G401 (cell line): ENCODE measurements around the gene ESPL1. TPM values are rescaled to one million over a fixed set of nuclear protein-coding genes. Genes with fewer than 3 reads are reported as not detected.
"Not testable (repeated sequence)": the region's sequence is repeated elsewhere in the genome, so short reads cannot be mapped to it uniquely, and the experiment has no call there.

Experiments used
- DNase-seq: peaks from one replicate; pipeline ENCODE4 v3.0.0-alpha.2; 2015; ENCODE audit warnings: low spot score
- in situ Hi-C: cut with HindIII; loops from 2 replicates; pipeline ENCODE4 v1.10.0; 2016; ENCODE audit warnings: low sequenced_read_pairs, mixed read lengths
- total RNA-seq: library from RNA; depleted of rRNA; stranded (reverse); fragments of >200 nt; shearing (Covaris generic); gene quantifications from 2 replicates; pipeline ENCODE4 v1.2.3, GENCODE V29; 2014; rRNA removed

Gene ESPL1
- total RNA-seq, 1 experiment from 2014 or later, result 21.8 TPM

DNA sequence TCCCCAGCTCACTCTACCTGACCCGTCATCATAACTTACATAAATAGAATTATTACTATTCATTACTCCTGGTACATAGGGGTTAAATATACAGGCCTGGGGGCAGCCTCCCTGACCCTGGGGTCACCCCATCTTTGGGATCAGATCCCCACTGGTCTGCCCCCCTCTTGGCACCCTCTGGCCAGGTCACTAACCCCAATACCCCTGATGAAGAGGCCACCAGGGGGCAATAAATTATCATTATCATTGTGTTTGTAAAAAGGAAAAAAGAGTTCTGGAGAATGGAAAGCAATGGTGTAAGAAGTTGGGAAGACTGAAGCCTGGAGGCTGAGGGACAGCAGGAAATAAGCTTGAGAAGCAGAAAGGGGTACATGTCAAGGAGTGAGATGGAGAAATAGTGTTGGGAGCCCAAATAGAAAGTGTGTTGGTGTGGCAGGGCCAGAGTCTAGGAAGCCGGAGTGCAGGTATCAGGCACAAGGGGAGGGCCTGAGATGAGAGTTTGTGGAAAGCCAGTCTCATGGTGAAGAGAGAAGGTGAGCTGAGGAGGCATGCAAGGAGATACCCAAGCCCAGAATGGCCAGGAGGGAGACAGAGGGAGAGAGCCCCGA, 59.4 kb downstream of the ESPL1 start:
- in situ Hi-C loops, result no loop called here
- peak; percentile 22 for DNase-seq

DNA sequence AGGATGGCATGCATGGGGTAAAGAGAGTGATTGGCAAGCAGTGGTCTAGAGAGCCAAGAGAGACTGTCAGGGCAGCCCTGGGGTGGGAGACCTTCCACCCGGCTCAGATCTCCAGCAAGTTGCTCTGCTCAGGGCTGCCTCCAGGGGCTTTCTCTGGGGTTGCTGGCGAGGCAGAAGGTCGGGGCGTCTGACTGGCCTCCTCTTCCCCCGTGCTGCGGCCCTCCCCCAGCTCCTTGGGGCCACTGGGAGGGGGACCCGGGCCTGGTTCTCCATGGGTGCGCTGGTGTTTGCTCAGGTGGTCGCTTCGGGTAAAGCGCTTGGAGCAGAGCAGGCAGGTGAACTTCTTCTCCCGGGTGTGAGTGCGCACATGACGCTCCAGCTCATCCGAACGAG, 59.9 kb downstream of the ESPL1 start:
- in situ Hi-C loops, result no loop called here
- no peak for DNase-seq

DNA sequence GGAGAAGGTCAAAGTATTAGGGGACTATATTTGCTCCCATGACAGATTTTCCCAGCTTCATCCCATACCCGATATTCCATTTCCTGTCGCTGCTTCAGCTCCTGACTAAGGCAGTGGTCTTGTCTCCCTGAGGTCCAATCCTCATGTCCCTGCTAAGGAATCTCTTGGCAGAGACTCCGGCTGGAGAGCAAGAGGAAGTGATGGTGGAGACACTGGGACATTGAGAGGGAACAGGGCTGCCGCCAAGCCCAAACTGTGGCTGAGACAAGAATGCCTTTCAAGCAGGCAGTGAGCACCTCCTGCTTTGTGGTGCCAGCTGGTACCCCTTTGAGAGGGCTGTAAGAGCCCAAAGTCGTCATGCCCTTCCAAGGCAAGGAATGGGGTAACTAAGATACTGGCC, 62.6 kb downstream of the ESPL1 start:
- in situ Hi-C loops, result no loop called here
- DNase-seq, result no peak

DNA sequence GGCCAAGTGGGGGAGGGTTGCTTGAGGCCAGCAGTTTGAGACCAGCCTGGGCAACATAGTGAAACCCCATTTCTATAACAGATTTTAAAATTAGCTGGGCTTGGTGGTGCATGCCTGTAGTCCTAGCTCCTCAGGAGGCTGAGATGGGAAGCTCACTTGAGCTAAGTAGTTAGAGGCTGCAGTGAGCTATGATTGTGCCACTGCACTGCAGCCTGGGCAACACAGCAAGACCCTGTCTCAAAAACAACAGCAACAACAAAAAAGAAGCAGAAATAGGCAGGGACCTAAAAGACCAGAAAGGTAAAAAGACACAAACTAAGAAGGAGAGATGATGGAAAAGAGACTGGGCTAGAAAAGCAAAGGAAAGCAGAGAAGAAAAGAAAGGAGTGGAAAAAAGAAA, 64.2 kb downstream of the ESPL1 start:
- in situ Hi-C loops, result not testable (repeated sequence)

DNA sequence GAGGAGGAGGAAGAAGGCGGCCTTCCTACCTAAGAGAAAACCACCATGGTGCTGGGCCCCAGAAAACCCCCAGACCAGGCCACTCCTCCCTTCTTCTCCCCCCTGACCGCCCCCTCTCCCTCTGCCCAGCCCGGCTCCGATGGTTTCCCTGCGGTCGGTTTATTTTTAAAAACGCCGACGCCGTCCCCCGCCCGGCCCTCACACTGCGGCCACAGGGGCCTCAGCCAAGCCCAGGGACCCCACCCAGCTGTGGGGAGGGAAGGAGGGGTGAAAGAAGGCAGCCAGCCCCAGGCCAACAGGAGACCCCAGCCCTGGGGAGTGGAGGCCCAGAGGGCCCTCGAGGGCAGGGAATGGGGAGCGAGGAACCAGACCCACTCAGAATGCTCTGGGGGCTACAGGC, 64.6 kb downstream of the ESPL1 start:
- no peak for DNase-seq
- in situ Hi-C loops, result no loop called here

More for the DNA sequence above, 64.2 kb downstream of the ESPL1 start:
- DNase-seq, result not testable (repeated sequence)

DNA sequence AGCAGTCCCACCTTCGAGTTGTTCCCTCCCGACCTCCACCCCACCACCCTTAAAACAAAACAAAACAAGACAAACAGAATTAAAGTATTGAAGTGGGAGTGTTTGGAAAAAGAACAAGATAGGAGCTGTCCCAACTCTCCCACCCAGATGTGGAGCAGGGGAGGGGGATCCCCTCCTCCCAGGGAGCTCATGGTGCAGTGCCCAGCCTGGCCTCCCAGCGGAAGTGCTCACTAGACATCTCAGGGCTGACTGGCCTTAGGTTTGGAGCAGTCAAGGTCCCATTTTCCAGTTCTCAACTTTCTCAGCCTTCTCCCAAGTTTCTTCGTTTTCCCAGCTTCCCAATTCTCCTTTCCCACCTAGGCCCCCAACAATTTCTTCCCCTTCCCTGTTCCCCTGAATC, 65.2 kb downstream of the ESPL1 start:
- in situ Hi-C loops, result no loop called here
- no peak for DNase-seq

DNA sequence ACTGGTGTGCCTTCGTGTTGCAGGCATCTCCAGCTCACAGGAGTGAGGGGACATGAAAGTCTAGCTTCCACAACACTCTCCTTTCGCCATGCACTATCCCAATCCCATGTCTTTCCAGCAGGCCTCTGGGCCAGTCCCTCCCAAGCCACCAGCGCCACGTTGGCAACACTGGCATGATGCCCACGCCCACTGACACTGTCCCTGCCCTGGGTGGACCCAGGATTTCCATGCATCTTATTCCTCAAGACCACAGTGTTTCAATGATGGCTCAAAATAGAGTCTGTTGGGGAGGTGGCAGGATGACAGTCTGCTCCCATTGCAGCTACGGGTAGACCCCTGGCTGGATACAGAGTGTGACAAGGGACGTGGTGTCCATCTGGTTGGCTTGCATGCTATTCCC, 65.7 kb downstream of the ESPL1 start:
- DNase-seq, result no peak
- in situ Hi-C loops, result no loop called here

DNA sequence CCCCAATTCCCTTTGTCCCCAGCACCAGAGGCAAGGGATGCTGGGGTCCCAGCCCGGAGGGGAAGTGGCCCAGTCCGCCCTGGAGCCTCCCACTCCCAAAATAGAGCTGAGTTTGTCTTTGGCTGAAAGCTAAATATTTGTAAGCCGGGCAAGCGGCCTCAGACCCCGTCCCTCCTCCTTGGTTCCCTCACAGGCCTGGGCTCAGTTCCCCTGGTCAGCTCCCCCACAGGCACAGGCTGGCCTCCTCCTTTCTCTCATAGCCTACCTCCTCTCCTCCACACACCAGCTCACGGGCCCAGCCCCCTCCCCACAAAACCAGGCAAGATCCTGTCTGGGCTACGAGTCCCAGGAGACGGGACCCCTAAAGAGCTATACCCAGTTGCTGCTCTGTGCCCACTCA, 66.7 kb downstream of the ESPL1 start:
- DNase-seq, result no peak
- in situ Hi-C loops, result no loop called here

DNA sequence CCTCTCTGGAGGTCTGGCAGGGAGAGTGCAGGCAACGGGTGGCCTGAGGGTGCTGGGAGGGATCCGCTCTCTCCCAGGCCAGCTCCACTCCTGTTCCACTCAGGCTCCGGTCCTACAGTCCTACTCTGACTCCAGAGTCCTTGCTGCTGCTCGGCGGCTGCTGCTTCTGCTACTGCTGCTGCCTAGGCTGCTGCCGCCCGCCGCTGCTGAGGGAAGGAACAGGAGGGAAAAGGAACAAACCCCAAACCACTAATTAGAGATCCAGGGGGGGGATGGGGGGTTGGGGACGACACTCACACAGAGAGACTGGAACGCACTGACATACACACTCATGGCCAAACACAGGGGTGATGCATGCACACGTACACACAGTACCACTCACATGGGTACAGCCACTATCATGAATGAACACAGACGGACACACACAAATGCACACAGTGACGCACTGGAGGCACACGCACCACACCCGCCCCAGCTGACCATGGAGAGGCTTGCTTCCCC, 68.1 kb downstream of the ESPL1 start, which contains the start of gene SP7:
Gene SP7 (minus strand): TSS at position 174 of the 501 bp plus-strand sequence. CDS start 708 bp downstream, outside the sequence.
- no peak for DNase-seq
- in situ Hi-C loops, result no loop called here

DNA sequence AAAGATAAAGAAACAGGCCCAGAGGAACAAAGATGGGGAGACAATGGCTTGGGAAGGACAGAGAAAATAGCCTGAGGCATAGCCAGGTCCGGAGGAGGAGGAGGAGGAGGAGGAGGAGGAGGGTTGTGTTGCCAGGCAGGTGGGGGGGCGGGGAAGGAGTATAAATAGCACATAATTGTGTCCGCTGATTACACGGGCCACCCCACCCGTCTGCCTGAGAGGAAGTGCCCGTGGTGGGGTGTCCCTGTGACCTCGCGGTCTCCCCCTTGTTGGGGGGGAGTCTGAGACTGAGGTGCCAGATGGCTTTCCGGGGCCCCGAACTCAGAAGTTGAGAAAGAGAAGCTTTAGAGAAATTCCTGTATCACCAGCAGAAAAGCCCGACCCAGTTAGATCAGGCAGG, 69.9 kb downstream of the ESPL1 start:
- no peak for DNase-seq
- in situ Hi-C loops, result no loop called here

DNA sequence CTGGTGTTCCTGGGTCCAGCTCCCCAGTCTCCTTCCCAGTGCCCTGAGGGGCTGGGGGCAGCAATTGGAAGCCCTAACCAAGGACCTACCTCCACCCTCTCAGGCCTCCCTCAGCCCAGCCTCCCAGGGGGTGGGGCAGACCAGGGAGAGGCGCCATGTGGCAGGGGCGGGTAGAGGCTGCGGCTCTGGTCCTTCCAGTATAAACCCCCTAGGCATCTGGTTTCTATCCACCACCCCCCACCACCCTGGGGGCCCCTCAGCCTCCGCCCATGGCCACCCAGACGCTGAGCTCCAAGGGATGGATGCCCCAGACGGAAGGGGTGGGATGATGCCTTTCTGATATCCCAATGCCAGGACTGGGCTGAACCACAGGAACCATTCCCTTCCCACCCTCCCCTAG, 70.8 kb downstream of the ESPL1 start:
- in situ Hi-C loops, result no loop called here
- no peak for DNase-seq

DNA sequence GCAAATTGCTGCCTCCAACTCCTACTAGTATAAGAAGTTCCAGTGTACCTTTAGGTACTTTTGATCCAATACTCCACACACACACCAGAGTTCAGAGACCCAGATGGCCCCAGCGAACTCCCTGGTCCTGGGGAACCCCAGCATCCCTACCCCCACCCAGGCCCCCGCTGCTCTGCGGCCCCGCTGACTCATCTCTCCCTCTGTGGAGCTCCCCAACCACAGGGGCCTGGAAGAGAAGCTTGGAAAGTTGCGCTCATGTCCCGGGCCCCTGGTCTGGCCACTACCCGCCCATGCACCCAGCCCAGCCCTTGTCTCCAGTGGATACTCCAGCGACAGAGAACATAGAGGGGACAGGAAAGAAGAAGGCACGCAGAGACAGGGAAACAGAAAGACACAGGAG, 72.3 kb downstream of the ESPL1 start:
- in situ Hi-C loops, result loop anchor here (5.0 kb wide), 1 partner anchor 172 kb away; no protein-coding TSS in a partner anchor
- DNase-seq, result no peak

Other genes with a start within 250 kb of the ESPL1 start
- gene TNS2, start 218.2 kb upstream of the ESPL1 start, total RNA-seq, result 13.7 and 21.0 TPM in 2 replicates
- 16.7 and 21.4 TPM in 2 replicates for gene SPRYD3, start 188.9 kb upstream of the ESPL1 start, total RNA-seq
- gene IGFBP6, start 170.6 kb upstream of the ESPL1 start, total RNA-seq, result 29.3 and 50.2 TPM in 2 replicates
- gene SOAT2, start 164.8 kb upstream of the ESPL1 start, total RNA-seq, result not detected in 2 replicates
- 12.1 and 19.4 TPM in 2 replicates for gene ZNF740, start 87.6 kb upstream of the ESPL1 start, total RNA-seq
- gene CSAD, start 87.4 kb upstream of the ESPL1 start, total RNA-seq, result 2.0 and 7.2 TPM in 2 replicates
- gene ITGB7, start 61.0 kb upstream of the ESPL1 start, total RNA-seq, result 0.41 and 0.49 TPM in 2 replicates
- 48.6 and 58.9 TPM in 2 replicates for gene RARG, start 36.1 kb upstream of the ESPL1 start, total RNA-seq
- 302 and 381 TPM in 2 replicates for gene PFDN5, start 27.2 kb downstream of the ESPL1 start, total RNA-seq
- gene MYG1, start 31.4 kb downstream of the ESPL1 start, total RNA-seq, result 43.8 and 43.9 TPM in 2 replicates
- 103 and 105 TPM in 2 replicates for gene AAAS, start 53.3 kb downstream of the ESPL1 start, total RNA-seq
- 0.41 TPM in 1 of 2 replicates, not detected in the other for gene SP7, start 68.1 kb downstream of the ESPL1 start, total RNA-seq
- gene SP1, start 111.9 kb downstream of the ESPL1 start, total RNA-seq, result 26.6 and 40.0 TPM in 2 replicates
- gene AMHR2, start 155.6 kb downstream of the ESPL1 start, total RNA-seq, result not detected in 2 replicates
- gene PRR13, start 173.4 kb downstream of the ESPL1 start, total RNA-seq, result 83.1 and 127 TPM in 2 replicates
- 144 and 145 TPM in 2 replicates for gene PCBP2, start 183.8 kb downstream of the ESPL1 start, total RNA-seq
- 29.5 and 32.8 TPM in 2 replicates for gene MAP3K12, start 231.2 kb downstream of the ESPL1 start, total RNA-seq
- gene TARBP2, start 233.0 kb downstream of the ESPL1 start, total RNA-seq, result 117 and 119 TPM in 2 replicates
- gene NPFF, start 239.2 kb downstream of the ESPL1 start, total RNA-seq, result 10.7 TPM in 1 of 2 replicates, not detected in the other